GM19351 (cell line): ENCODE data around the gene SLC6A6.

Experiments
- ATAC-seq: cut with Tn5 transposase; IDR thresholded peaks from one replicate; pipeline ENCODE4 v1.9.1; 2021; ENCODE audit warnings: mild to moderate bottlenecking, moderate library complexity; ENCODE audit not compliant: unreplicated experiment

The SLC6A6 gene

GRCh38 chr3:14481646-14482036, 79.2 kb downstream of the SLC6A6 start:
- no peak for ATAC-seq

GRCh38 chr3:14482271-14482721, 79.9 kb downstream of the SLC6A6 start:
- no peak for ATAC-seq

- no peak for ATAC-seq
Observed at GRCh38 chr3:14483286-14483685, 80.9 kb downstream of the SLC6A6 start.

GRCh38 chr3:14484741-14485140, 82.3 kb downstream of the SLC6A6 start:
- no peak for ATAC-seq

- ATAC-seq, result no peak
Observed at GRCh38 chr3:14485981-14486380, 83.6 kb downstream of the SLC6A6 start.

GRCh38 chr3:14486460-14486859, 84.1 kb downstream of the SLC6A6 start:
- ATAC-seq, result peak; percentile 66

GRCh38 chr3:14487086-14487485, 84.7 kb downstream of the SLC6A6 start:
- ATAC-seq, result no peak

- no peak for ATAC-seq
Observed at GRCh38 chr3:14487821-14488220, 85.4 kb downstream of the SLC6A6 start.

GRCh38 chr3:14488286-14489041, 86.1 kb downstream of the SLC6A6 start:
- no peak for ATAC-seq

GRCh38 chr3:14489641-14490040, 87.2 kb downstream of the SLC6A6 start:
- ATAC-seq, result no peak

- no peak for ATAC-seq
Observed at GRCh38 chr3:14490255-14490654, 87.8 kb downstream of the SLC6A6 start.

GRCh38 chr3:14490831-14491230, 88.4 kb downstream of the SLC6A6 start:
- no peak for ATAC-seq

- no peak for ATAC-seq
Observed at GRCh38 chr3:14491396-14492190, 89.2 kb downstream of the SLC6A6 start.

GRCh38 chr3:14492948-14493881, 90.8 kb downstream of the SLC6A6 start:
- ATAC-seq, result no peak

- ATAC-seq, result no peak
Observed at GRCh38 chr3:14494279-14494972, 92.0 kb downstream of the SLC6A6 start.

- ATAC-seq, result no peak
Observed at GRCh38 chr3:14494973-14495300, 92.5 kb downstream of the SLC6A6 start.

GRCh38 chr3:14496351-14496750, 93.9 kb downstream of the SLC6A6 start:
- no peak for ATAC-seq

- ATAC-seq, result no peak
Observed at GRCh38 chr3:14497321-14497720, 94.9 kb downstream of the SLC6A6 start.

GRCh38 chr3:14502472-14502871, 100.1 kb downstream of the SLC6A6 start:
- no peak for ATAC-seq

- no peak for ATAC-seq
Observed at GRCh38 chr3:14503033-14503705, 100.8 kb downstream of the SLC6A6 start.
